A673 (cell line): ENCODE measurements around the gene PRM2. TPM values are rescaled to one million over a fixed set of nuclear protein-coding genes. Genes with fewer than 3 reads are reported as not detected.

Experiments used
- BruUV-seq: library from RNA; stranded (reverse); fragments of 400-500 nt; replicated peaks from 2 replicates; lab custom pipeline; 2021; lab: Mats Ljungman, UMichigan
- CTCF ChIA-PET: fragments of 300-600 bp; sonication (Branson Sonifier 250); formaldehyde crosslinking; loops from one replicate; lab custom pipeline; 2022; ENCODE audit warnings: antibody characterized with exemption; lab: Charles Lee
- POLR2A ChIA-PET: fragments of 300-600 bp; sonication (Branson Sonifier 250); formaldehyde crosslinking; loops from one replicate; lab custom pipeline; 2022; ENCODE audit warnings: antibody characterized with exemption; ENCODE audit not compliant: low non-redundant PET; lab: Charles Lee
- DNase-seq: peaks from one replicate; pipeline ENCODE4 v3.0.0-alpha.2; 2015; ENCODE audit warnings: low spot score
- H3K27ac ChIP-seq: fragments of 200-600 bp; sonication (generic); 2 replicates; pipeline ENCODE4 v1.5.1; 2016; ENCODE audit warnings: mixed run types, low read depth, mild to moderate bottlenecking, mixed read lengths, antibody characterized with exemption, low read length; ENCODE audit not compliant: poor library complexity, severe bottlenecking
- H3K27me3 ChIP-seq: fragments of 200-600 bp; sonication (generic); replicated peaks from 2 replicates; pipeline ENCODE4 v1.6.1; 2017; ENCODE audit warnings: mixed run types, low read depth, mild to moderate bottlenecking, mixed read lengths, antibody characterized with exemption, low read length; ENCODE audit not compliant: insufficient read depth, poor library complexity
- H3K36me3 ChIP-seq: fragments of 200-600 bp; sonication (generic); 2 replicates; pipeline ENCODE4 v1.6.1; 2016; ENCODE audit warnings: mixed run types, mild to moderate bottlenecking, mixed read lengths, antibody characterized with exemption, low read length; ENCODE audit not compliant: insufficient read depth, poor library complexity, severe bottlenecking
- H3K4me1 ChIP-seq: fragments of 200-600 bp; sonication (generic); 2 replicates; pipeline ENCODE4 v1.6.1; 2017; ENCODE audit warnings: mixed run types, mild to moderate bottlenecking, mixed read lengths, antibody characterized with exemption, low read length; ENCODE audit not compliant: insufficient read depth, poor library complexity, severe bottlenecking
- H3K4me3 ChIP-seq: fragments of 200-600 bp; sonication (generic); 2 replicates; pipeline ENCODE4 v1.5.1; 2016; ENCODE audit warnings: low read depth, mixed run types, mild to moderate bottlenecking, mixed read lengths, low read length; ENCODE audit not compliant: poor library complexity, severe bottlenecking
- H3K9me3 ChIP-seq: fragments of 200-600 bp; sonication (generic); 2 replicates; pipeline ENCODE4 v1.6.1; 2016; ENCODE audit warnings: mixed run types, low read depth, mild to moderate bottlenecking, mixed read lengths, antibody characterized with exemption, low read length; ENCODE audit not compliant: poor library complexity, severe bottlenecking
- CTCF ChIP-seq: fragments of 300-800, 200-600 bp; sonication (generic); conservative IDR thresholded peaks from 2 replicates; pipeline ENCODE4 v1.5.1; 2017; ENCODE audit warnings: low read depth, mild to moderate bottlenecking, antibody characterized with exemption, low read length, moderate library complexity, mixed read lengths
- EZH2 ChIP-seq: fragments of 200-600 bp; sonication (generic); IDR thresholded peaks from 2 replicates; pipeline ENCODE4 v1.6.1; 2017; ENCODE audit warnings: borderline replicate concordance, low read depth, mild to moderate bottlenecking, mixed read lengths, antibody characterized with exemption, low read length; ENCODE audit not compliant: poor library complexity, severe bottlenecking
- intact Hi-C: fragments of 100-400 bp; cut with micrococcal nuclease; formaldehyde crosslinking; loops from one replicate; pipeline ENCODE4 v1.10.0; 2022; ENCODE audit not compliant: unreplicated experiment
- total RNA-seq: library from RNA; stranded (reverse); gene quantifications from 2 replicates; pipeline ENCODE4 v1.2.3, GENCODE V29; 2021

PRM2 gene
- total RNA-seq, 1 experiment from 2014 or later, result not detected

GRCh38 chr16:11302977-11303376 lies 26.7 kb upstream of the PRM2 start:
- no peak overlapping the region for H3K27ac ChIP-seq
- no peak for TF ChIP-seq EZH2
- TF ChIP-seq CTCF, result no peak
- no peaks in the 10 kb centered on the region for H3K9me3 ChIP-seq
- H3K36me3 ChIP-seq, result no peaks in the 10 kb centered on the region
- DNase-seq, result no peak
- BruUV-seq, result no TSS peak
- H3K27me3 ChIP-seq, result no peaks in the 10 kb centered on the region
- ChIA-PET POLR2A (no interaction called here), CTCF (no interaction called here)
- no peak overlapping the region for H3K4me3 ChIP-seq
- intact Hi-C loops, result no loop called here
- H3K4me1 ChIP-seq, result no peaks in the 10 kb centered on the region

- intact Hi-C loops, result no loop called here
- H3K36me3 ChIP-seq, result no peaks in the 10 kb centered on the region
- CTCF ChIA-PET, result no interaction called here
- H3K4me3 ChIP-seq, result no peak overlapping the region
- no peaks in the 10 kb centered on the region for H3K9me3 ChIP-seq
- no peak overlapping the region for H3K27ac ChIP-seq
- H3K4me1 ChIP-seq, result no peaks in the 10 kb centered on the region
- POLR2A ChIA-PET, result no interaction called here
- no peak for DNase-seq
- TF ChIP-seq CTCF (no peak), EZH2 (no peak)
- no TSS peak for BruUV-seq
- no peaks in the 10 kb centered on the region for H3K27me3 ChIP-seq
Measured at GRCh38 chr16:11301645-11302501, 25.6 kb upstream of the PRM2 start.

- no TSS peak for BruUV-seq
- H3K4me1 ChIP-seq, result no peaks in the 10 kb centered on the region
- CTCF ChIA-PET, result no interaction called here
- no peaks in the 10 kb centered on the region for H3K9me3 ChIP-seq
- H3K27ac ChIP-seq, result no peak overlapping the region
- no peak overlapping the region for H3K4me3 ChIP-seq
- no peak for TF ChIP-seq EZH2
- TF ChIP-seq CTCF, result no peak
- DNase-seq, result no peak
- no peaks in the 10 kb centered on the region for H3K36me3 ChIP-seq
- POLR2A ChIA-PET, result no interaction called here
- intact Hi-C loops, result no loop called here
- H3K27me3 ChIP-seq, result no peaks in the 10 kb centered on the region
Measured at GRCh38 chr16:11300560-11300892, 24.2 kb upstream of the PRM2 start.
